ENCODE measurements around the gene SBNO2. TPM values are rescaled to one million over a fixed set of nuclear protein-coding genes. Genes with fewer than 3 reads are reported as not detected.
A peak's percentile ranks its signal among the peaks of the same experiment; 100 is the strongest.

The SBNO2 gene
- total and polyA plus RNA-seq, 9 of the 15 experiments (the other 6 are each of a cell fraction or from before 2014, with no cell fraction given) = 0.01 to 46.2 (median 6.7) TPM

GRCh38 chr19:1094978-1095701 is 78.9 kb downstream of the SBNO2 start, which contains the start of gene POLR2E (continued):
- TF ChIP-seq GMEB1 (CRISPR knock-in tag; IDR thresholded peaks at IDR 0.05) (peak; percentile 50; the same call in 1 of the 2 replicates), NR2C2 (CRISPR knock-in tag; IDR thresholded peaks at IDR 0.05) (0 out of 2 replicates have a peak, but pooled peaks have one; percentile 31), NR2C2 (tag; IDR thresholded peaks at IDR 0.05) (peak; percentile 71), ZNF507 (tag; conservative IDR thresholded peaks at IDR 0.05) (no peak), MAZ (CRISPR knock-in tag; conservative IDR thresholded peaks at IDR 0.05 in 1 of 2, IDR thresholded peaks at IDR 0.05 in 1 of 2) (peak; percentile 71 to 91), ZNF282 (CRISPR knock-in tag; IDR thresholded peaks at IDR 0.05) (0 out of 2 replicates have a peak, but pooled peaks have one; percentile 21), ZNF197 (CRISPR knock-in tag; IDR thresholded peaks at IDR 0.05; ENCODE audit: low read depth) (no peak), RNF2 (IDR thresholded peaks at IDR 0.05) (peak; percentile 49; the same call in 1 of the 2 replicates), TEAD1 (CRISPR knock-in tag; IDR thresholded peaks at IDR 0.05) (0 out of 4 replicates have a peak, but pooled peaks of 1 of the 2 experiments have one; percentile 15), TAF1 (IDR thresholded peaks at IDR 0.05; ENCODE audit: control insufficient read depth, extremely low read depth, insufficient read depth, low read length, severe bottlenecking) (peak; percentile 79), ZNF511 (CRISPR knock-in tag; IDR thresholded peaks at IDR 0.05) (no peak), ZFP36 (IDR thresholded peaks at IDR 0.05; ENCODE audit: low read depth, low read length, partially characterized antibody) (peak; percentile 8), RBFOX2 (IDR thresholded peaks at IDR 0.05; ENCODE audit: low read depth, low read length) (peak; percentile 83), FIP1L1 (IDR thresholded peaks at IDR 0.05; ENCODE audit: low read depth, low read length, poor library complexity, severe bottlenecking) (peak; percentile 66), PKNOX1 (IDR thresholded peaks at IDR 0.05) (peak; percentile 85), KDM5B (IDR thresholded peaks at IDR 0.05; ENCODE audit: insufficient replicate concordance, low read depth, low read length) (peak; percentile 50), ZEB2 (IDR thresholded peaks at IDR 0.05) (no peak), HNRNPLL (IDR thresholded peaks at IDR 0.05; ENCODE audit: low read depth, low read length, poor library complexity, severe bottlenecking) (peak; percentile 37), NEUROD1 (IDR thresholded peaks at IDR 0.05; ENCODE audit: borderline replicate concordance, low read depth, low read length, partially characterized antibody) (peak; percentile 91), RFX1 (IDR thresholded peaks at IDR 0.05) (no peak), ATF1 (CRISPR knock-in tag; IDR thresholded peaks at IDR 0.05) (no peak), ATF1 (tag; IDR thresholded peaks at IDR 0.05) (peak; percentile 78), RBM39 (optimal IDR thresholded peaks at IDR 0.05; ENCODE audit: low read depth, low read length) (no peak), CXXC5 (CRISPR knock-in tag; IDR thresholded peaks at IDR 0.05) (peak; percentile 84), SREBF1 (IDR thresholded peaks at IDR 0.05; ENCODE audit: borderline replicate concordance, low read depth, low read length) (peak; percentile 78; the same call in 1 of the 2 replicates), CHD1 (IDR thresholded peaks at IDR 0.05; ENCODE audit: low read length) (no peak)
